Kidney (tissue), 14 donors: Measurements from ENCODE around the gene CELSR2. TPM values are rescaled to one million over a fixed set of nuclear protein-coding genes. Genes with fewer than 3 reads are reported as not detected.

Experiments
- DNase-seq, 5 donors: peaks; one replicate each; pipeline ENCODE4 v3.0.0-alpha.2; 2013 to 2020
- FAIRE-seq: peaks from 2 replicates; lab custom pipeline; 2012; peaks lifted over from hg19 to GRCh38; lab: Jason Lieb, UNC
- H3K27ac ChIP-seq, 2 donors: one replicate each; pipeline ENCODE4 v1.7.0; 2013; ENCODE audit warnings: low read depth in 2 of 2, low read length in 2 of 2, inconsistent platforms in 1 of 2
- H3K27me3 ChIP-seq: one replicate; pipeline ENCODE4 v1.7.1; 2013; ENCODE audit warnings: low read length, inconsistent platforms; ENCODE audit not compliant: control insufficient read depth, insufficient read depth
- H3K36me3 ChIP-seq, 3 donors: one replicate each; pipeline versions ENCODE4 v1.7.0 to v1.7.1; 2013; ENCODE audit warnings: low read length in 3 of 3, control low read depth in 1 of 3, inconsistent platforms in 1 of 3; ENCODE audit not compliant: insufficient read depth in 3 of 3, control insufficient read depth in 2 of 3
- H3K4me1 ChIP-seq, 3 donors: one replicate each; pipeline versions ENCODE4 v1.7.0 to v1.7.1; 2013; ENCODE audit warnings: low read length in 3 of 3, inconsistent platforms in 1 of 3, low read depth in 1 of 3; ENCODE audit not compliant: control insufficient read depth in 2 of 3, insufficient read depth in 2 of 3
- H3K4me3 ChIP-seq, 3 donors: one replicate each; pipeline versions ENCODE4 v1.7.0 to v1.8.1; 2013; ENCODE audit warnings: low read length in 3 of 3, control low read depth in 1 of 3, inconsistent platforms in 1 of 3
- H3K9ac ChIP-seq, 3 donors: one replicate each; pipeline versions ENCODE4 v1.7.0 to v1.7.1; 2013; ENCODE audit warnings: low read length in 3 of 3, control low read depth in 1 of 3, inconsistent platforms in 1 of 3
- H3K9me3 ChIP-seq, 3 donors: one replicate each; pipeline versions ENCODE4 v1.7.0 to v1.7.1; 2013; ENCODE audit warnings: low read length in 3 of 3, control low read depth in 1 of 3, inconsistent platforms in 1 of 3; ENCODE audit not compliant: control insufficient read depth in 2 of 3, insufficient read depth in 1 of 3
- CTCF ChIP-seq: IDR thresholded peaks from 3 replicates; pipeline ENCODE4 v1.5.1; 2012; ENCODE audit warnings: mild to moderate bottlenecking, moderate library complexity, borderline replicate concordance; ENCODE audit not compliant: insufficient read depth; ENCODE audit errors: extremely low read depth
- intact Hi-C: fragments of 100-400 bp; cut with DNase I; formaldehyde crosslinking; loops from one replicate; pipeline ENCODE4 v1.11.1; 2022
- polyA plus RNA-seq: library from polyadenylated mRNA; stranded (reverse); fragments of 350-450 nt; fragmentation: Illumina TruSeq; extraction: RNeasy Lipid Tissue Mini Kit (QIAGEN cat#74804); gene quantifications from one replicate; pipeline ENCODE4 v1.2.3, GENCODE V29; 2014; ENCODE audit warnings: low read depth, low replicate concordance; ENCODE audit not compliant: insufficient read depth
- total RNA-seq: library from RNA; stranded (reverse); fragmentation: NEBNext Ultra II Directional; extraction: Animal tissue kit (Norgen Biotek cat#: 25700); gene quantifications from one replicate; pipeline ENCODE4 v1.2.1, GENCODE V29; 2021
- donor health status: control.
- donor health status: control.
- donor health status: control.
- donor health status: control.
- donor health status: control.
- donor health status: DM: yes; HTN: yes; CAD: no.
- donor health status: Normal renal cell carcinoma (clear cell type).

The CELSR2 gene
- total and polyA plus RNA-seq, 2 donors from 2014 or later: 10.6 to 65.6 TPM

DNA sequence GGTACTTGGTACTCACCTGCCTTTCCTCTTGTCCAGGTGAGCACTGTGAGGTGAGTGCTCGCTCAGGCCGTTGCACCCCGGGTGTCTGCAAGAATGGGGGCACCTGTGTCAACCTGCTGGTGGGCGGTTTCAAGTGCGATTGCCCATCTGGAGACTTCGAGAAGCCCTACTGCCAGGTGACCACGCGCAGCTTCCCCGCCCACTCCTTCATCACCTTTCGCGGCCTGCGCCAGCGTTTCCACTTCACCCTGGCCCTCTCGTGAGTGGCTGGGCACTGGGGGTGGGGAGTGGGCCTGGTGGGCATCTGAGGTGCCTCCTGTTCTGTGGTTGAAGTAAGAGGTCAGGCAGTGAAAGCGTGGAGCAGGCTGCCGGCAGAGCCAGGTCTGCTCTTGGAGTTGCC is 11.7 kb downstream of the CELSR2 start:
- Histone ChIP-seq H3K36me3 (peaks cover 0 to 2% (median 0%) of the 10 kb centered on the region in 3 donors), H3K27me3 (no peaks in the 10 kb centered on the region), H3K4me3 (no peak overlapping the region), H3K4me1 (no peaks in the 10 kb centered on the region), H3K9me3 (no peaks in the 10 kb centered on the region), H3K27ac (no peak overlapping the region), H3K9ac (no peak overlapping the region)
- DNase-seq (peak in 1 of 5 donors; percentile 63), FAIRE-seq (no peak)
- TF ChIP-seq CTCF: no peak
- intact Hi-C loops: no loop called here

GRCh38 chr1:109261578-109261977 is 12.2 kb downstream of the CELSR2 start:
- Histone ChIP-seq H3K4me1 (no peaks in the 10 kb centered on the region), H3K27me3 (no peaks in the 10 kb centered on the region), H3K36me3 (peaks cover 0 to 2% (median 0%) of the 10 kb centered on the region in 3 donors), H3K4me3 (no peak overlapping the region), H3K27ac (no peak overlapping the region), H3K9me3 (no peaks in the 10 kb centered on the region), H3K9ac (no peak overlapping the region)
- DNase-seq (no peak), FAIRE-seq (no peak)
- intact Hi-C loops: no loop called here
- no peak for TF ChIP-seq CTCF

GRCh38 chr1:109262231-109263055 is 13.1 kb downstream of the CELSR2 start:
- Histone ChIP-seq H3K4me1 (no peaks in the 10 kb centered on the region), H3K36me3 (peaks cover 0 to 2% (median 0%) of the 10 kb centered on the region in 3 donors), H3K27ac (no peak overlapping the region), H3K9me3 (no peaks in the 10 kb centered on the region), H3K4me3 (no peak overlapping the region), H3K9ac (no peak overlapping the region), H3K27me3 (no peaks in the 10 kb centered on the region)
- FAIRE-seq (no peak), DNase-seq (peak in 1 of 5 donors; percentile 78)
- TF ChIP-seq CTCF: no peak
- intact Hi-C loops: no loop called here
